SW 1271 (cell line): Measurements from ENCODE around the gene SLC35A4.
A peak's percentile ranks its signal among the peaks of the same experiment; 100 is the strongest.
"Not testable (repeated sequence)": the region's sequence is repeated elsewhere in the genome, so short reads cannot be mapped to it uniquely, and the experiment has no call there.

ENCODE experiments used
- DNase-seq, 2 experiments: peaks; one replicate each; lab custom pipeline; 2025; lab: John Stamatoyannopoulos, UW

The SLC35A4 gene

DNA sequence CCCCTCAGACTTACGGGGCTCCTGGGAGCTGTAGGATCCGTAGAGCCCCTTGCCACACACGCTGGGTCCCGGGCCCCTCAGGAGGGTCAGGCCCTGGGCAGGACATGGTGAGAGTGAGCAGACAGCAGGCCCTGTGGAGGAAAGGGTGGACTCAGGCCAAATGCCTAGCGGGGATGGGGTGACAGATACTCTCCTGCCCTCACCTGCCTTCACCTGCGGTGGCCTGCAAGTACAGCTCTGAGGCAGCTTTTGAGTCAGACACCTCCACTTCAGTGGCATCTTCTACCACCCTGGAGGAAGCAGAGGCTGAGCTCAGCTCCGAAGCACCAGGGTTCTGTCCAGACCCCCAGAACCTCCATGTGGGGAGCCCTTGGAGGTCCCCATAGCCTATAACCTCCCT, 26.2 kb downstream of the SLC35A4 start:
- no peak for DNase-seq

DNA sequence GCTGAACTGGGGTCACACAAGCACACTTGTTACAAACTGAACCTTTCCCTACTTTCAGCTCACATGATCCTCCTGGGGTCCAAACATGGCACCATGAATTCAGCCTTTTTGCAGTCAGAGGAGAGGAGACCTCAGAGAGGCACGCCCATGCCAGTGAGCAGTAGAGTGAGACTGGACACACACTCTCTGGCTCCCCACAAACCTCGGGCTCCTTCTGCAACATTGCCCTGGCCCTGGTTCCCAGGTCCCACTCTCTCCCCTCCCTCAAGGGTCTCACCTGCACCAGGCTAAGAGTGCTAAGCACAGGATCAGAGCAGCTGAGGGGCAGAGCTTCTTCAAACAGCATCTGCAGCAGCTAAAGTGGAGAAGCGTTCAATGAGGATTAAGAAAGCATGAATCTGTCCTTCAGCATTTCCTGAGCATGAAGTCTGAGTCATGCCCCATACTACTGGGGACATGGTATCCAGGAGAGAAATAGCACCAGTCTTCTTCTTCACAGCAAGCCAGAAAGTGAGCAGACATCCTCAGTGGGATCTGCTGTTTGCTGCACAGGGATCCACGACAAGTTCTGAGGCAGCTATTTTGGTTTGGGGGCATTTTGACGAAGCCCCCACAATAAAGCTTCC, 27.2 kb downstream of the SLC35A4 start:
- DNase-seq: peak in 1 of 2 experiments; percentile 17

DNA sequence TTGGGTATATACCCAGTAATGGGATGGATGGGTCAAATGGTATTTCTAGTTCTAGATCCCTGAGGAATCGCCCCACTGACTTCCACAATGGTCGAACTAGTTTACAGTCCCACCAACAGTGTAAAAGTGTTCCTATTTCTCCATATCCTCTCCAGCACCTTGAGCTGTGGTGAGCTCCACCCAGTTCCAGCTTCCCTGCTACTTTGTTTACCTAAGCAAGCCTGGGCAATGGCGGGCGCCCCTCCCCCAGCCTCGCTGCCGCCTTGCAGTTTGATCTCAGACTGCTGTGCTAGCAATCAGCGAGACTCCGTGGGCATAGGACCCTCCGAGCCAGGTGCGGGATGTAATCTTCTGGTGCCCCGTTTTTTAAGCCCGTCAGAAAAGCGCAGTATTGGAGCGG, 28.4 kb downstream of the SLC35A4 start:
- not testable (repeated sequence) for DNase-seq

DNA sequence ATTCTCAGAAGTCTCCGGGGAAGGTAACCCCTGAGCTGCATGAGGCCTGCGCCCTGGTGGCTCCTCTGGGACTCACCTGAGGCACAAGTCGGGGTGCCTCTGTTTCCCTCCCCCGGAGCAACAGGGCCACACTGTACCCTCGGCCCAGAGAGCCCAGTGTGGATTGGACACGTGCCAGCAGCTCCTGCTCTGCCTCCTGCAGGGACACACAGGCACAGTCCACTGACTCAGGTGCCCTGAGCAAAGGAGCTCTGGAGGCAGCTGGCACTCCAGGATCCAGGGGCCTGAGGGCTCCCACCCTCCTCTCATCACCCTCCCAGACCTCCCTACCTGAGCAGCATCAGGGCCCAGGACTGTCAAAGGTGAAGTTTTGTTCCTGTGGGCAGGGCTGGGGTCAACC, 29.5 kb downstream of the SLC35A4 start:
- no peak for DNase-seq

DNA sequence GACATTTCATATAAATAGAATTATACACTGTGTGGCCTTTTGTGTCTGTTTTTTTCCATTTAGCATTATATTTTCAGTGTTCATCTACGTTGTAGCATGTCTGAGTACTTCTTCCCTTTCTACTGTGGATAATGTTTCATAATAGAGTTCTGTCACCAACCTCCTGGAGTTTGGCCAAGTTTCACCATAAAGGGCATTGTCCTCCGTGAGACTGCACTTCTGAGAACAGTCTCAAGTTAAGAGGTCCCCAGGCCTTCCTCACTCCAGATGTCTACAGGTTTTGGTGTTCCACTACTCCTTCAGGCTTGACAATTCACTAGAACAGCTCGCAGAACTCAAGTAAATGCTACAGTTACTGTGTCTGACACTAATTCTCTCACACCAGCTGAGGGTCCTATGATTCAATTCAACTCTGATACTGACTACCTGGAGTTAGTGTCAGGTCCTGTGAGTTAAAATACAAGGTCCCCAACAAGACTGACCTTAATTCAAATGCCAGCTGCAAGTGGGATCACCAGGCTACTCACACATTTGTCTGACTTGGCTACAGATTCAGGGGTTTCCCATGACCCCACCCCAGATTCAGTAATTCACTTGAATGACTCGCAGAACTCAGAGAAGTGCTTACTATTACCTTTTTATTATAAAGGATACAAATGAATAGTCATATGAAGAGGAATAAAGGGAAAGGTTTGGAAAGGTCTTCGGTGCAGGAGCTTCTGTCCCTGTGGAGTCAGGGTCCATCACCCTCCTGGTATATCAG, 31.1 kb downstream of the SLC35A4 start:
- no peak for DNase-seq

DNA sequence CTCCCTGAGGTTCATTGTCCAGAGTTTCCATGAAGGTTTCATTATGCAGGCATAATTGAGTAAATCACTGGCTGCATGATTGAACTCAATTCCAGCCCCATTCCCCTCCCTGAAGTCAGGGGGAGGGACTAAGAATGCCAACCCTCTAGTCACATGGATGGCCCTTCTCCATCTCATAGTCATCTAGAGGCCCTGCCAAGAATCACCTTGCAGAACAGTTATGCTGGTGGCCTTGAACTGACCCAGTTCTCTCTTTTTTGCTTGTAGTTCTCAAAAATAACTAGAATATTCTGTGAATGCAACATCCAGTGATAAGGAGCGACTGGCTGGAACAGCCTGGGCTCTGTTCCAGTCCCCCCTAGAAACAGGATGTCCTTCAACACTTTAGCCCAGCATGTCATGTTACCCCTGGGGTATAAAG, 31.7 kb downstream of the SLC35A4 start:
- DNase-seq: no peak

DNA sequence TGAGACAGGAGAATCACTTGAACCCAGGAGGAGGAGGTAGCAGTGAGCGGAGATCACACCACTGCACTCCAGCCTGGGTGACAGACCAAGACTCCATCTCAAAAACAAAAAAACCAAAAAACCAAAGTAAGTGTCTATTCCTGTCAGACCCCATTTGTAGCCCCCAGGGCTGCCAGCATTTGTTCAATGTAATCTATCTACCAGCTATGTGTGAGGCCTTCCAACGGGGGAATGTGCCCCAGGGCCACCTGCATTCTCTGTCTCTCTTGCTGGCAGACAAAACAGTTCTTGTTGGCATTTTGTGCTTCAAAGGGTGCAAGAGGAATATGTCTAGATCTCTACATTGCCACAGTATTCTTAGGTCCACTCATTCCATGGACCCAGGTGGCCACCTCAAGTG, 34.2 kb downstream of the SLC35A4 start:
- DNase-seq: no peak

DNA sequence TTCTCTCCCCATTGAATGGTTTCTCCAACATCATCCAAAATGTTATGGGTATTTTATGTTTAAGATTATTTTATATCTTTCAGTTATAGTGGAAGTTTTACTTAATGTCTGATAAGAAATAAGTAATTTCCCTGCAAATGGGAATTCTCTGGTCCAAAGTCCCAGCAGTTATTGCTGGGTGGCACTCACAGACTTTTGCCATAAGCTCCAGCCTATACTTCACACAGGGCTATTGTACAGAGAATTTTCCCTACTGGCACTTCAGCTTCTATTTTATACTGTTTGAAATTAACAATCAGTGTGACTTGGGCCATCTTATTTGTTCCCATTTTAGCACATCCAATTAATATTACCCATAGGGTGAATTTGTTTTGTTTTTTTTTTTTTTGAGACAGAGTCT, 35.5 kb downstream of the SLC35A4 start:
- DNase-seq: no peak

DNA sequence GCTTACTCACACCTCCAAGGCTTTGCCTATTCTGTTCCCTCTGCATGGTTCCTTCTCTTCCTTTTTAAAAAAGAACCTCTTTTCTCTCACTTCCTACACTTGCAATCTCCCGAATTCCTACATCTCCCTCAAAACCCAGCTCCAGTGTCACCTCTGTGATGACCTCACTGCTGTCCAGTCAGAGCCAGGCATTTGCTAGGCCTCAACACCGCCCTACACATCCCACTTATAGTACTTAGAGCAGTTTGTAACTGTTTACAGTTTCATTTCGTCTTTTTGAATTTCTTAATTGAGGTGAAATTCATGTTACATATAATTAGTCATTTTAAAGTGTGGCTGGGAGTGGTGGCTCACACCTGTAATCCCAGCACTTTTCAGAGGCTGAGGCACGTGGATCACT, 37.5 kb downstream of the SLC35A4 start:
- DNase-seq: no peak

DNA sequence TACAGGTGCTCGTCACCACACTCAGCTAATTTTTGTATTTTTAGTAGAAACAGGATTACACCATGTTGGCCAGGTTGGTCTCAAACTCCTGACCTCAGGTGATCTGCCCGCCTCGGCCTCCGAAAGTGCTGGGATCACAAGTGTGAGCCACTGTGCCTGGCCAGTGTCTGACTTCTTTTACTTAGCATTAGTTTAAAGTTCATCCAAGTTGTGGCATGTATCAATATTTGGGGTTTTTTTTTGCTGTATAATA, 38.7 kb downstream of the SLC35A4 start:
- DNase-seq: not testable (repeated sequence)

DNA sequence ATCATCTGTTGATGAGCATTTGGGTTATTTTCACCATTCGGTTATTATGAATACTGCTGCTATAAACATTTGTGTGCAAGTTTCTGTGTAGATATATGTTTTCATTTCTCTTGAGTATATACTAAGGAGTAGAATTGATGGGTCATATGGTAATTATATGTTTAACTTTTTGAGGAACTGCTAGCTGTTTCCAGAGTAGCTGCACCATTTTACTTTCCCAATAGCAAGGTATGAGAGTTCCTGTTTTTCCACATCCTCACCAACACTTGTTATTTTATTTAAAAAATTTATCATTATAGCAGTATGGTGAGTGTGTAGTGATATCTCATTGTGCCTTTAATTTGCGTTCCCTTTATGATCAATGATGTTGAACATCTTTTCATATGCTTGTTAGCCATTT, 39.1 kb downstream of the SLC35A4 start:
- no peak for DNase-seq

DNA sequence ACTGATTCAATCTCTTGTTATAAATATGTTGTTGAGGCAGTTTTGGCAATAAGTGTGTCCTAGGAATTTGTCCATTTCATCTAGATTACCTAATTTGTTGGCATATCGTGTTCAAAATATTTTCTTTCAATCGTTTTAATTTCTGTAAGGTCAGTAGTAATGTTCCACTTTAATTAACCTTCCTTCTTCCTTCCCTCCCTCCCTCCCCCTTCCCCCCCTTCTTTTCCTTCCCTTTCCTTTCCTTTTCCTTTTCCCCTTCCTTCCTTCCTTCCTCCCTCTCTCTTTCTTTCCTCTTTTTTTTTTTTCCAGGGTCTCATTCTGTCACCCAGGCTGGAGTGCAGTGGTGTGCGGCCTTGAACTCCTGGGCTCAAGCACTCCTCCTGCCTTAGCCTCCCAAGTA, 41.3 kb downstream of the SLC35A4 start:
- DNase-seq: no peak

DNA sequence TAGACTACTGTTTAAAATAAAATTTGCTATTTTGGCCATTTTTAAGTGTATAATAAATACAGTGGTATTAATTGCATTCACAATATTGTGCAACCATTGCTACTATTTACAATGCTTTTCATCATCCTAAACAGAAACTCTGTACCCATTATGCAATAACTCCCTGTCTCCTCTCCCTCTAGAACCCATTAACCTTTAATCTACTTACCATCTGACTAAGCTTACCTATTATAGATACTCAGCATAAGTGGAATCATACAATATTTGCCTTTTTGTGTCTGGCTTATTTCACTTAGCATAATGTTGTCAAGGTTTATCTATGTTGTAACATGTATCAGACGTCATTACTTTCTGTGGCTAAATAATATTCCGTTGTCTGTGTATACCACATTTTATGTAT, 42.4 kb downstream of the SLC35A4 start:
- DNase-seq: no peak

DNA sequence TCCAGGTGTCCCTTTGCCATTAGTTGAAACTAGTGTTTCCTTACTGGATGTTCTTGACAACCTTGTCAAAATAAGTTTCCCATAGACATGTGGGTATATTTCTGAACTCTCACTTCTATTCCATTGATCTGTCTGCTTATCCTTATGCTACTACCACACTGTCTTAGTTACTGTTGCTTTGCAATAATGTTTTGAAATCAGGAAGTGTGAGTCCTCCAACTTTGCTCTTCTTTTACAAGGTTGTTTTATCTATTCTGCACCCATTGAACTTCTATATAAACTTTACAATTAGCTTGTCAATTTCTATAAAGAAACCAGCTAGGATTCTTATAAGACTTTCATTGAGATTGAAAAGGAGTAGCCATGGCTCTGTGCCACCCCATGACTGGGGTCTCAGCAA, 44.1 kb downstream of the SLC35A4 start:
- DNase-seq: no peak

DNA sequence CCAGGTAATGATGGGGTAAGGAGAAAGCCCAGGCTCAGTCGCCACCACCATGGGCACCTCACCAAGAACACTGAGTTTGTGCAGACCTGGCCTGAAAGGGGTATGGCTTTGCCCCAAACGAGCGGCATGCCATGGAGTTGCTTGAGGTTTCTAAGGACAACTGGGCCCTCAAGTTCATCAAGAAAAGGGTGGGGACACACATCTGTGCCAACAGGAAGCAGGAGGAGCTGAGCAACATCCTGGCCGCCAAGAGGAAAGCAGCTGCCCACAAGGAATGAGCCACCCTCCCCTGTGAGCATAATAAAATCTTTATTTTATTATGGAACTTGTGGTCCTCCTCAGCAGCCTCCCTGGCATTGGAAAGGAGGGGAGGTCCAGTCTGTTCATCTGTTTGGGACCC, 44.5 kb downstream of the SLC35A4 start:
- no peak for DNase-seq

DNA sequence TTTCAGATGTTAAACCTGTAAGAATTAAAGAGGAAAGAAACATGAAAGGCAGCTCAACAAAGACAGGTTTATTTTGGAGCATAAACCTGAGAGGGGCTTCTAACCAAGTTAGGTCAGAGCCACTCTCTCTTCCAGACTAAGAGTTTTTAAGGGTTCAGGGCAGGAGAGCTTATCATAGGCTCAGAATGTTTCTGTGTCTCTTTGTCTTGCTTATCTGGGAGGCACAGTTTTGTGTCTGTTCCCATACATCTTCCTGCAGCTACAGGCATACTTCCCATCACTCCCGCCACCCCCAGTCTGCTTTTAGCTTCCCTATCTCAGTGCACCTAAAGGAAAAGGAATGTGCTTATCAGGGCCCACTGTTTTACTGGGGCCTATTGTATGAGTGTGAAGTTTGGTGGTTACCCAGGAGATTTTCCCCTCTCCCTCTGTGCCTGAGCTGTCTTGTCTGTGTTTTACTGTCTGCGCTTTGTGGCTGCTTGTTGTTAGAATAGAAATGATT, 46.4 kb downstream of the SLC35A4 start:
- DNase-seq: no peak
